ENCODE data around the gene ACSBG1. TPM values are rescaled to one million over a fixed set of nuclear protein-coding genes. Genes with fewer than 3 reads are reported as not detected.

The ACSBG1 gene
- total RNA-seq, 2 donors from 2014 or later: 0.27 to 1.2 TPM

DNA sequence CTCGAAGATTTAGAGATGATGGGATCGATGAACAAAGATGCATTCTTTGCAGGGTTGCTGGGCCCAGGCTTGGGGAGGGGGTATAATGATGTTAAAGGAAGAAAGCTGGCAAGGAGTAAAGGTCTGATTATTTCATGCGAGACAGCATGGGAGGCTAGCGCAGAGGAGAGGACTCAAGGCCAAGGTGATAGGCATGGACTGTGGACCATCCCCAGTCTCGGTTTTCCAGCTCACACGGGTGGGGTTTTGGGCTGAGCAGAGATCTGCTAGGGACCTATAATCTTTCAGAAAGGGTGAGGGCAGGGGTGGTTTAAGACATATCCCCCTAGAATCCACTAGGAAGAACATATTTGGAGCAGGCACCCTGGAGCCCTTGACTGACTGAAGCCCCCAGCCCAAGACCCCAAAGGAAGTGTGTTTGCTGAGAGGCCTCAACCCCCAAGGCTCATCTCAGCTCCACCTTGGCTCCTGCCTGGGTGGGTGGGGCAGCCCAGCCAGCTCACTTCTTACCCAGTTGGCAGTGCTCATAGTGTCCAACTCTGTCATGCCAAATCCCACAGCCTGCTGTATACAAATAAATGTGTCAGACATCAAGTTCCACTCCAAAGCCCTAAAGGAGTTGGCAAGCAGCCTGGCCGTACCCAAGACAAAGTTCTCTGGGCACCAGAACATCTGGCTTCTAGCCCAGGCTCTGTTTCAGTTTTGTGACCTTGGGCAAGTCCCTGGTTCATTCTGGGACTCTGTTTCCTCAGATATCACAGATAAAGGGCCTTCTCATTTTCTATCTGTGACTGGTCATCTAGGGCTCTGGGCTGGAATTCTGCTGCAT lies 17.9 kb downstream of the ACSBG1 start:
- Mint-ChIP-seq H3K4me1 (peaks cover 10% of the 10 kb centered on the region), H3K36me3 (ENCODE audit: low read depth) (no peaks in the 10 kb centered on the region), H3K4me3 (no peak overlapping the region), H3K27me3 (ENCODE audit: insufficient read depth) (peaks cover 3% of the 10 kb centered on the region), H3K9me3 (no peaks in the 10 kb centered on the region), H3K27ac (no peak overlapping the region)
- Histone ChIP-seq H3K27ac (ENCODE audit: low read depth, low read length) (no peak overlapping the region), H3K4me3 (ENCODE audit: low read length) (no peak overlapping the region), H3K36me3 (ENCODE audit: control insufficient read depth, insufficient read depth, low read length) (no peaks in the 10 kb centered on the region), H3K27me3 (ENCODE audit: control insufficient read depth, insufficient read depth, low read length, poor library complexity, severe bottlenecking) (no peaks in the 10 kb centered on the region), H3K9me3 (ENCODE audit: control insufficient read depth, low read length) (no peaks in the 10 kb centered on the region), H3K9ac (ENCODE audit: extremely low read depth, low read length, poor library complexity, severe bottlenecking) (no peak overlapping the region), H3K4me1 (ENCODE audit: control insufficient read depth, insufficient read depth, low read length) (no peaks in the 10 kb centered on the region)
- TF ChIP-seq CTCF (conservative IDR thresholded peaks at IDR 0.05): no peak
- WGBS, 2 experiments (ENCODE audit: insufficient coverage in 1 of 2, insufficient read length in 1 of 2): 91 to 92% methylated on average over 6 to 7 of the region's 7 CpGs
- no peak for DNase-seq

DNA sequence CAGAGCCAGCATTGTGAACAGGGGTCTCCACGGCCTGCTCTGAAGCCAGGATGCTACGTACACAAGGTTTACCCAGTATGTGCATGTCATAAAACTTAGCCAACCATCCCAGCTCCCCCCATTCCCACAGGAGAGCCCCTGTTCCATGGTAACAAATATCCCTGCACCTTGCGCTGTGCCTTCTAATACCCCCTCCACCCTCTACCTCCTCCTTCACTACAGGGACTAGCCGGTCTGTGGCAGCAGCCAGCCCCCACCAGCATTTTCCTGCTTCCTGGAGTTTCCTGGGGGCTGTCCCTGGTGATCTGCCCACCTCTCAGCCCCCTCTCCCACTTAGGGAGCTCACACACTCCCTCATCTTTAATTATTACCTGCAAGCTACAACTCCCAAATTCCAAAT lies 20.4 kb downstream of the ACSBG1 start:
- H3K36me3 ChIP-seq (ENCODE audit: control insufficient read depth, insufficient read depth, low read length): no peaks in the 10 kb centered on the region
- H3K36me3 Mint-ChIP-seq (ENCODE audit: low read depth): no peaks in the 10 kb centered on the region
- DNase-seq: no peak
- TF ChIP-seq CTCF (conservative IDR thresholded peaks at IDR 0.05): no peak
- H3K9me3 ChIP-seq (ENCODE audit: control insufficient read depth, low read length): no peaks in the 10 kb centered on the region
- H3K27ac Mint-ChIP-seq: no peak overlapping the region
- H3K27me3 Mint-ChIP-seq (ENCODE audit: insufficient read depth): peaks cover 3% of the 10 kb centered on the region
- no peak overlapping the region for H3K4me3 Mint-ChIP-seq
- no peaks in the 10 kb centered on the region for H3K9me3 Mint-ChIP-seq
- no peaks in the 10 kb centered on the region for H3K27me3 ChIP-seq (ENCODE audit: control insufficient read depth, insufficient read depth, low read length, poor library complexity, severe bottlenecking)
- 95 to 96% methylated on average over 4 of the region's 4 CpGs for WGBS, 2 experiments (ENCODE audit: insufficient coverage in 1 of 2, insufficient read length in 1 of 2)
- peaks cover 29% of the 10 kb centered on the region for H3K4me1 Mint-ChIP-seq
- no peak overlapping the region for H3K27ac ChIP-seq (ENCODE audit: low read depth, low read length)
- no peak overlapping the region for H3K4me3 ChIP-seq (ENCODE audit: low read length)
- no peak overlapping the region for H3K9ac ChIP-seq (ENCODE audit: extremely low read depth, low read length, poor library complexity, severe bottlenecking)
- peaks cover 13% of the 10 kb centered on the region for H3K4me1 ChIP-seq (ENCODE audit: control insufficient read depth, insufficient read depth, low read length)

GRCh38 chr15:78213425-78213750 lies 21.0 kb downstream of the ACSBG1 start:
- DNase-seq: peak; percentile 49
- Histone ChIP-seq H3K9ac (ENCODE audit: extremely low read depth, low read length, poor library complexity, severe bottlenecking) (no peak overlapping the region), H3K4me1 (ENCODE audit: control insufficient read depth, insufficient read depth, low read length) (peaks cover 13% of the 10 kb centered on the region), H3K27me3 (ENCODE audit: control insufficient read depth, insufficient read depth, low read length, poor library complexity, severe bottlenecking) (no peaks in the 10 kb centered on the region), H3K4me3 (ENCODE audit: low read length) (no peak overlapping the region), H3K9me3 (ENCODE audit: control insufficient read depth, low read length) (no peaks in the 10 kb centered on the region), H3K27ac (ENCODE audit: low read depth, low read length) (no peak overlapping the region), H3K36me3 (ENCODE audit: control insufficient read depth, insufficient read depth, low read length) (no peaks in the 10 kb centered on the region)
- peaks cover 3% of the 10 kb centered on the region for H3K27me3 Mint-ChIP-seq (ENCODE audit: insufficient read depth)
- 90% methylated on average over 6 of the region's 6 CpGs; no CpG with 5 or more reads in 1 of the 2 experiments for WGBS, 2 experiments (ENCODE audit: insufficient coverage in 1 of 2, insufficient read length in 1 of 2)
- H3K36me3 Mint-ChIP-seq (ENCODE audit: low read depth): no peaks in the 10 kb centered on the region
- H3K4me1 Mint-ChIP-seq: peaks cover 29% of the 10 kb centered on the region
- TF ChIP-seq CTCF (conservative IDR thresholded peaks at IDR 0.05): no peak
- no peak overlapping the region for H3K4me3 Mint-ChIP-seq
- no peak overlapping the region for H3K27ac Mint-ChIP-seq
- H3K9me3 Mint-ChIP-seq: no peaks in the 10 kb centered on the region

All from endodermal cell (in vitro differentiated cells).